Limb (tissue), 2 donors: Measurements from ENCODE around the gene KCMF1.

Experiments used
- DNase-seq, 2 donors: peaks; one replicate each; pipeline ENCODE4 v3.0.0-alpha.2; 2016; ENCODE audit errors: extremely low spot score in 2 of 2

Gene KCMF1

DNA sequence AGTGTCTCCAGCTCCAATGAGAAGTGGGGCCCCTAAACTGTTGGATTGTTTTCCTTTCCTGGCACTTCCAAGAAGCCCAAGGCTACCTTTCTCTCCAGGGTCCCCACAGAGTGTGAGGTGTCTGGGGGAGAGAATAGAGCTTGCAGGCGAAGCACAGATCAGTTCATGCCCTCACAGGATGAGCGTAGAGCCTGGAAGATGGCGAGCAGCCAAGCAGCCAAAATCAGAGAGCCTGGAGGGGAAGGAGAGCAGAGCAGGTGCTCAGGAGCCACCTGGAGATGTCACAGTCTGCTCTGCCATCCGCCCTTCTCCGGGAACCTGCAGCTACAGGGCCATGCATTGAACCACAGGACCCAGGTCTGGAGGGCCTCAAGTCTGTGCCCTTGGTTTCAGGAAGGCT lies 107.6 kb downstream of the KCMF1 start:
- DNase-seq = no peak

DNA sequence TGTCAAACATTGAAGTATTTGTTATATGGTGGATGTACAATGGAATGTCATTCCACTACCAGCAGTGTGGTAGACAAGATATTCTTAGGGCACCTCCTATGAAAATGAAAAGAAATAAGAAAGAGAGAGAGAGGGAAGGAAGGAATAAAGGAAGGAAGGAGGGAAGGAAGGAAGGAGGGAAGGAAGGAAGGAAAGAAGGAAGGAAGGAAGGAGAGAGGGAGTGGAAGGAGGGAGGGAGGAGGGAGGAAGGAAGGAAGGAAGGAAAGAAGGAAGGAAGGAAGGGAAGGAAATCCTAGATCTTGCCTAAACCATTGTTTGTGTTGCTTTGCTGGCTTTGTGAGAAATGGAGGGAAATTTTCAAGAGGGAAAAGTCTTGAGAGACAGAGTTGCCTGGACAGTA lies 112.1 kb downstream of the KCMF1 start:
- DNase-seq = no peak

DNA sequence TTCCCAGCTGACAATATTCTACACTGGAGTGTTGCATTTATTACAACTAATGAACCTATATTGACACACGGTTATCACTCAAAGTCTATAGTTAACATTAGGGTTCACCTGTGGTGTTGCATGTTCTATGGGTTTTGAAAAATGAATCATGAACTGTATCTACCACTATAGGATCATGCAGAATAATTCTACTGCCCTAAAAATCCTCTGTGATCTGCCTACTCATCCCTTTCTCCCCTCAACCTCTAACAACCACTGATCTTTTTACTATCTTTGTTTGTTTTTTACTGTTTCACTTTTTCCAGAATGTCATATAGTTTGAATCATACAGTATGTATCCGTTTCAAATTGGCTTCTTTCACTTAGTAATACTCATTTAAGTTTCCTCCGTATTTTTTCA lies 114.6 kb downstream of the KCMF1 start:
- no peak for DNase-seq

DNA sequence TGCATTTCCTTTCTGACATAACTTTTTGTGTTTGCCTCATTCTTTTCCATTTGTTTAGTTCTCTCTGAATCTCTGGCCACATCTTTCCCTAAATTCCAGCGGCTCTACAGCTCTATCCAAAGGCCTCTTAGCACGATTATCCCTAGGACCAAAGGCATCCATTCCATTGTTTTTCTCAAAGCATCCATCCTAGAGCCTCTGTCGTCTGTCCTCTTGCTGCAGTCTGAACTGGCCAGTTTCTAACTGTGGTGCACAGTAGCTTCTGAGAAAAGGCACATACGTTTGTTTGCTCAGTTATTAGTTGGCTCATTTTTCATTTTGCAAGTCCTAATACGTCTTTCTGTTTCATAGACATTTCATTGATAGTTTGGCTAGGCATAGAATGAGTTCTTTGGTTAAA lies 116.6 kb downstream of the KCMF1 start:
- no peak for DNase-seq

DNA sequence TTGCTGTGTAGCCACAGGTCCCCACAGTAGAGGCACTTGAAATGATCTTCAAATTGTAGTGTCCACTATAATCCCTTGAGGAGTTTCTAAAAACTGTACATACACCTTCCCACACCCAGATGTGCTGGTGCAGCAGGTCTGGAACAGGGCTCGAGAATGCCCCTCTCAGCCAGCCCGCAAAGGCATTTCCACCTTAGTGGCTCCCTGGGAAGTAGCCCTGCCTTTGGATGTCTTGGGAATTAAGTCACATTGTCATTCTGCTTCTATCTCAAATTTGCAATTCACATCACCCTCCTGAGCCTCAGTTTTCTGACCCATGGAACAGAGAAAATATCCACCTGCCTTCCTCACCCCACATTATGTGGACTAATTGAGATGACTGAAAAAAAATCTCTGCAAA lies 118.0 kb downstream of the KCMF1 start:
- no peak for DNase-seq

DNA sequence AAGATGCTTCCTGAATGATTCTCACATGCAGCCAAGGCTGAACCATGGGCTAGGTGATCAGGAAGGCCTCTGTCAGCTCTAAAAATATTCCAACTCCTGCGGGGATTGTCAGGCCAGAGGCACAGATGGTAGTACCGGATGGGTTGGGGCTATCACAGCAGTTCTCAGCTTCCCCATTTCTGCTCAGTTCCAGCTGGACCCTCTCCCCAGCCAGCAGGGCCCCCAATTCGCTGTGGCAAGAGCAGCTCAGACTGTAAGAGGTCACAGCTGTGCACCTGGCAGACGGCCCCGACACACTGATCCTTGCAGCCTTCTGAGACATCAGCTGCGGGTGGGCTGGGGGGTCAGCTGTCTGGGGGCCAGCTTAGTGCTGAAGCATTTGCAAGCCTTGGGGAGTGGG lies 118.6 kb downstream of the KCMF1 start:
- DNase-seq = peak; percentile 25 to 72

DNA sequence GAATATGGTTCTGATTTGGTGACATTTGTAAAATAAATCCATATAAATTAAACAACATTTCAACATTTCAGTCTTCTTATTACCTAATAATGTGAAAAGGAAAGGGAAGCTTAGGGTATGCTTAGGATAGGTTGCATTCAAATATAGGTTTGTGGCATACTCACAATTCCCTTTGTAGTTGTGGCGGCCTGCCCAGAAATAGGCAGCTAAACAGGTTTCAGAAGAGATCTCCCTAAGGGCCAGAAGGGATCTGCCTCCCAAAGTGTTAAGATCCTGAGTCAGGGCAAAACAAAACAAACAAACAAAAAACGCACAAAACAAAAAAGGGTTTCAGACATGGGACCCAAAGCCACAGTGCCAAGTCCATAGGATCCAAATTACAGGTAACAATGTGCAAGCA lies 120.9 kb downstream of the KCMF1 start:
- no peak for DNase-seq

DNA sequence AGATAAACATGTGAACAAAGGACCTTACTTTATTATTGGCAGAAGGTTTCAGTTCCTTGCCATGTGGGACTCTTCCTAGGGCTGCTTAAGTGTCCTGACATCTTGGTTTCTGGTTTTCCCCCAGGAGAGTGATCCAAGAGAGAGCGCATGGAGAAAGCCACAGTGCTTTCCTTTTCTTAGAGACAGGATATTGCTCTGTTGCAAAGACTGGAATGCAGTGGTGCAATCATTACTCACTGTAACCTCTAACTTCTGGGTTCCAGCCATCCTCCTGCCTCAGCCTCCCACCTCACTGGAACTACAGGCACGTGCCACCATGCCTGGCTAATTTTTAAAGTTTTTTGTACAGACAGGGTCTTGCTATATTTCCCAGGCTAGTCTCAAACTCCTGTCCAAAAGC lies 124.1 kb downstream of the KCMF1 start:
- no peak for DNase-seq

DNA sequence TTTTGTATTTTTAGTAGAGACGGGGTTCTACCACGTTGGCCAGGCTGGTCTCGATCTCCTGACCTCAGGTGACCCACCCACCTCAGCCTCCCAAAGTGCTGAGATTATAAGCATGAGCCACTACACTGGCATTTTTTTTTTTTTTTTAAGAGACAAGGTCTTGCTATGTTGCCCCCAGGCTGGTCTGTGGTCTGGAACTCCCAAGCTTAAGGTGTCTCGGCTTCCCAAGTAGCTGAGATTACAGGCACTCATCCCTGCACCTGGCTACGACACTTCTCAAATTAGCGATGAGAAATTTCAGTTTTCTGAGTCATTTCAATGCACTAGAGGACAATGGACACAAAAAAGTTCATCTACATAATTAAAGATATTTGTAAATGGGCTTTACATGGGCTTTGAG lies 125.7 kb downstream of the KCMF1 start:
- no peak for DNase-seq

DNA sequence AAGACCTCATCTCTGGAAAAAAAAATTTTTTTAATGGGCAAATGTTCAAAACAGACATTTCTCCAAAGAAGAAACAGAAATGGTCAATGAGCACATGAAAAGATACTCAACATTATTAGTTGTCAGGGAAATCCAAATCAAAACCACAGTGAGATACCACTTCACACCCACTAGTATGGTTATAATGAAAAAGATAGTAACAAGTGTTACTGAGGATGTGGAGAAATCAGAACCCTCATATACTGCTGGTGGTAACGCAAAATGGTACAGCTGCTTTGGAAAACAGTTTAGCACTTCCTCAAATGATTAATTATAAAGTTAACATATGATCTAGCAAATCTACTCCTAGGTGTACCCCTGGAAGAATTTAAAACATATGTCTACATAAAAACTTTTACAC lies 133.3 kb downstream of the KCMF1 start:
- DNase-seq = no peak

DNA sequence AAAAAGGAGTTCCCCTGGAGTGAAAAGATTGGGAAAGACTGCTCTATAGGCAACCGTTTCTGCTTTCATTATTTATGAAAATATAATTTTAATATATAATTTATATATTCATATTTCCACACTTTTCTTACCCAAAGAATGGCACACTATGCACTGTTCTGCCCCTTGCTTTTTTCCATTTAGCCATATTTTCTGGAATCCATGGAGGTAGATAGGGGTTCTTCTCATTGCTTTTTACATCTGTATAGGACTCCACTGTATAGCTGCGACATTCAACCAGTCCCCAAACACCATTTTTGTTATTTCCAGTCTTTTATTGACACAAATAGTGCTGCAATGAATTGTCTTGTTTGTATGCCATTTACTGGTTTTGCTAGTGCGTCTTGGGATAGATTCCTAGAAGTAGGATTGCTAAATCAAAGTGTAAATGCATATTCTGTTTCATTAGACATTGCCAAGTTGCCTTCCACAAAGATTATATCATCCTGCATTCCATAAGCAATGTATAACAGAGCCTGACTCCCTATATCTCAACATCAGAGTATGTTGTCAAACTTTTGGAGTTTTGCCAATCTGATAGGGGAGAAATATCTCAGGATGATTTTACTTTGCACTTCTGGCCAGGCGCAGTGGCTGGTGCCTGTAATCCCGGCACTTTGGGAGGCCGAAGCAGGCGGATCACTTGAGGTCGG lies 135.7 kb downstream of the KCMF1 start:
- peak in 1 of 2 donors; percentile 25 for DNase-seq
